B cell (primary cell): ENCODE measurements around the gene KCNQ1OT1.

Experiments
- CTCF ChIP-seq: fragments of 200-600 bp; IDR thresholded peaks from one replicate; pipeline ENCODE4 v1.8.0; 2022; ENCODE audit warnings: antibody characterized with exemption, mild to moderate bottlenecking
- EZH2 ChIP-seq: IDR thresholded peaks from 2 replicates; pipeline ENCODE4 v1.6.1; 2012; ENCODE audit warnings: borderline replicate concordance, low read depth, mild to moderate bottlenecking, moderate library complexity, low read length; ENCODE audit not compliant: insufficient read depth, poor library complexity, severe bottlenecking

GRCh38 chr11:2729841-2730240 lies 30.0 kb upstream of the KCNQ1OT1 start:
- TF ChIP-seq CTCF (no peak), EZH2 (no peak)
